ENCODE data around the gene HSPA12B. TPM values are rescaled to one million over a fixed set of nuclear protein-coding genes. Genes with fewer than 3 reads are reported as not detected.

Gene HSPA12B
- total RNA-seq, result 15.1 and 16.7 TPM in 2 replicates

GRCh38 chr20:3732327-3733118 lies at the start of gene HSPA12B:
HSPA12B (plus strand) TSS chr20:3732685; CDS start chr20:3738675, 5,990 bp downstream.
- peak; percentile 13 for DNase-seq

- DNase-seq, result no peak
Measured at GRCh38 chr20:3685341-3685740, 47.1 kb upstream of the HSPA12B start.

- DNase-seq, result no peak
Measured at GRCh38 chr20:3686421-3686820, 46.1 kb upstream of the HSPA12B start.

GRCh38 chr20:3686867-3687321 lies 45.6 kb upstream of the HSPA12B start:
- no peak for DNase-seq

- peak; percentile 53 for DNase-seq
Measured at GRCh38 chr20:3687655-3688054, 44.8 kb upstream of the HSPA12B start.

GRCh38 chr20:3689978-3690377 lies 42.5 kb upstream of the HSPA12B start:
- no peak for DNase-seq

GRCh38 chr20:3690413-3690812 lies 42.1 kb upstream of the HSPA12B start:
- no peak for DNase-seq

- no peak for DNase-seq
Measured at GRCh38 chr20:3691306-3691705, 41.2 kb upstream of the HSPA12B start.

- no peak for DNase-seq
Measured at GRCh38 chr20:3691897-3692296, 40.6 kb upstream of the HSPA12B start.

GRCh38 chr20:3692706-3693294 lies 39.7 kb upstream of the HSPA12B start:
- no peak for DNase-seq

- no peak for DNase-seq
Measured at GRCh38 chr20:3693376-3693775, 39.1 kb upstream of the HSPA12B start.

- no peak for DNase-seq
Measured at GRCh38 chr20:3694864-3695263, 37.6 kb upstream of the HSPA12B start.

GRCh38 chr20:3696200-3696599 lies 36.3 kb upstream of the HSPA12B start:
- no peak for DNase-seq

GRCh38 chr20:3696745-3697587 lies 35.5 kb upstream of the HSPA12B start:
- no peak for DNase-seq

- no peak for DNase-seq
Measured at GRCh38 chr20:3697588-3698305, 34.7 kb upstream of the HSPA12B start.

- no peak for DNase-seq
Measured at GRCh38 chr20:3698591-3699001, 33.9 kb upstream of the HSPA12B start.

GRCh38 chr20:3699037-3699436 lies 33.4 kb upstream of the HSPA12B start:
- DNase-seq, result no peak

GRCh38 chr20:3701061-3701998 lies 31.2 kb upstream of the HSPA12B start:
- no peak for DNase-seq

GRCh38 chr20:3702611-3703391 lies 29.7 kb upstream of the HSPA12B start:
- DNase-seq, result no peak

- DNase-seq, result no peak
Measured at GRCh38 chr20:3704087-3704486, 28.4 kb upstream of the HSPA12B start.
